HepG2 (cell line): Measurements from ENCODE around the gene HABP4. TPM values are rescaled to one million over a fixed set of nuclear protein-coding genes. Genes with fewer than 3 reads are reported as not detected.

Experiments
- ATAC-seq: fragments of 200-7000 bp; cut with Tn5 transposase; 3 replicates; pipeline ENCODE4 v1.9.1; 2020; ENCODE audit warnings: mild to moderate bottlenecking, moderate library complexity
- BruUV-seq: library from RNA; stranded (reverse); fragments of 400-500 nt; replicated peaks from 2 replicates; lab custom pipeline; 2021; lab: Mats Ljungman, UMichigan
- CTCF ChIA-PET: fragments of 300-600 bp; formaldehyde crosslinking; extraction: SDS; loops from one replicate; lab custom pipeline; 2021; ENCODE audit warnings: low total read pairs, inconsistent platforms, low intra/inter-chr PET ratio; lab: Yijun Ruan, JAX
- POLR2A ChIA-PET: fragments of 350-600 bp; sonication (Branson Sonifier 250); formaldehyde crosslinking; loops from one replicate; lab custom pipeline; 2020; ENCODE audit warnings: antibody characterized with exemption, inconsistent platforms; lab: Yijun Ruan, JAX
- DNase-seq: peaks from one replicate; pipeline ENCODE4 v3.0.0-alpha.2; 2015; ENCODE audit warnings: low spot score
- FAIRE-seq: peaks from 3 replicates; lab custom pipeline; 2011; peaks lifted over from hg19 to GRCh38; lab: Jason Lieb, UNC
- H2AFZ ChIP-seq: one replicate; pipeline ENCODE4 v1.6.1; 2011; ENCODE audit warnings: low read length, inconsistent platforms
- H3K27ac ChIP-seq: fragments of 300-600 bp; 3 replicates; pipeline ENCODE4 v1.8.0; 2011; ENCODE audit warnings: mixed run types, mild to moderate bottlenecking, mixed read lengths, low read length, inconsistent platforms; ENCODE audit not compliant: insufficient read depth; ENCODE audit errors: extremely low read length
- H3K27me3 ChIP-seq, 2 experiments: fragments of 200-600 bp in 1 of 2; 2 replicates in 1 of 2; 3 replicates in 1 of 2; pipeline versions ENCODE4 v1.6.0 to v1.8.0; 2011; ENCODE audit warnings: low read length in 2 of 2, mild to moderate bottlenecking in 2 of 2, moderate library complexity in 2 of 2, inconsistent platforms in 1 of 2; ENCODE audit not compliant: insufficient read depth in 2 of 2, control insufficient read depth in 1 of 2
- H3K36me3 ChIP-seq, 2 experiments: fragments of 200-600 bp in 1 of 2; replicated peaks in 1 of 2; 2 replicates in 1 of 2; 3 replicates in 1 of 2; pipeline versions ENCODE4 v1.5.1 to v1.8.0; 2011; ENCODE audit warnings: low read length in 2 of 2, inconsistent platforms in 1 of 2; ENCODE audit not compliant: insufficient read depth in 2 of 2, control insufficient read depth in 1 of 2
- H3K4me1 ChIP-seq: 2 replicates; pipeline ENCODE4 v1.5.1; 2012; ENCODE audit warnings: low read length, inconsistent platforms; ENCODE audit not compliant: insufficient read depth
- H3K4me2 ChIP-seq: 2 replicates; pipeline ENCODE4 v1.6.0; 2011; ENCODE audit warnings: low read depth, low read length, inconsistent platforms
- H3K4me3 ChIP-seq, 3 experiments: fragments of 200-600 bp in 1 of 3; sonication (generic), shearing (Covaris generic) in 1 of 3; replicated peaks in 1 of 3; 2 replicates each; pipeline ENCODE4 v1.5.1; 2011 to 2016; ENCODE audit warnings: low read length in 3 of 3, inconsistent platforms in 2 of 3, low read depth in 2 of 3, mild to moderate bottlenecking in 2 of 3, control low read depth in 1 of 3, mixed read lengths in 1 of 3; ENCODE audit not compliant: insufficient read depth in 1 of 3
- H3K79me2 ChIP-seq: one replicate; pipeline ENCODE4 v1.6.1; 2011; ENCODE audit warnings: low read length, inconsistent platforms; ENCODE audit not compliant: insufficient read depth
- H3K9ac ChIP-seq: 2 replicates; pipeline ENCODE4 v1.6.0; 2011; ENCODE audit warnings: mild to moderate bottlenecking, low read depth, low read length, inconsistent platforms; ENCODE audit not compliant: insufficient read depth
- H3K9me3 ChIP-seq: 2 replicates; pipeline ENCODE4 v1.5.1; 2012; ENCODE audit warnings: mild to moderate bottlenecking, low read length
- H4K20me1 ChIP-seq: 2 replicates; pipeline ENCODE4 v1.6.0; 2011; ENCODE audit warnings: inconsistent platforms, mild to moderate bottlenecking, low read length, moderate library complexity; ENCODE audit not compliant: insufficient read depth
- KLF9 ChIP-seq: IDR thresholded peaks from 2 replicates; pipeline ENCODE4 v1.6.1; 2016; ENCODE audit warnings: low read depth
- NFYC ChIP-seq: IDR thresholded peaks from 2 replicates; pipeline ENCODE4 v1.6.1; 2016; ENCODE audit warnings: missing genetic modification reagents, missing compliant biosample characterization
- RBFOX2 ChIP-seq: fragments of 200-400 bp; formaldehyde crosslinking; IDR thresholded peaks from 2 replicates; pipeline ENCODE4 v1.6.1; 2017; ENCODE audit warnings: low read depth, mild to moderate bottlenecking, low read length
- ZBED4 ChIP-seq: sonication (generic); formaldehyde crosslinking; IDR thresholded peaks from 2 replicates; pipeline ENCODE4 v1.4.0; 2020; ENCODE audit warnings: missing genetic modification reagents, borderline replicate concordance
- ZBTB4 ChIP-seq: sonication (generic); formaldehyde crosslinking; IDR thresholded peaks from 2 replicates; pipeline ENCODE4 v1.4.0; 2020; ENCODE audit warnings: missing genetic modification reagents, mild to moderate bottlenecking, borderline replicate concordance
- ZHX1 ChIP-seq: sonication (generic); formaldehyde crosslinking; IDR thresholded peaks from 2 replicates; pipeline ENCODE4 v1.8.1; 2022; ENCODE audit warnings: low read depth, mild to moderate bottlenecking, missing genetic modification reagents
- ZMAT5 ChIP-seq: sonication (generic); formaldehyde crosslinking; IDR thresholded peaks from 2 replicates; pipeline ENCODE4 v1.5.0; 2020; ENCODE audit warnings: mild to moderate bottlenecking, low read depth, missing genetic modification reagents, borderline replicate concordance
- ZNF101 ChIP-seq: sonication (generic); formaldehyde crosslinking; IDR thresholded peaks from 2 replicates; pipeline ENCODE4 v1.4.0; 2020; ENCODE audit warnings: mild to moderate bottlenecking, low read depth, missing genetic modification reagents, borderline replicate concordance
- ZNF563 ChIP-seq: sonication (generic); formaldehyde crosslinking; IDR thresholded peaks from 2 replicates; pipeline ENCODE4 v1.8.0; 2022; ENCODE audit warnings: mild to moderate bottlenecking, moderate library complexity, missing genetic modification reagents
- ZNF816 ChIP-seq: sonication (generic); formaldehyde crosslinking; IDR thresholded peaks from 2 replicates; pipeline ENCODE4 v1.8.0; 2022; ENCODE audit warnings: missing genetic modification reagents, mild to moderate bottlenecking, borderline replicate concordance
- ZSCAN21 ChIP-seq: sonication (generic); formaldehyde crosslinking; IDR thresholded peaks from 2 replicates; pipeline ENCODE4 v1.8.0; 2022; ENCODE audit warnings: mild to moderate bottlenecking, missing genetic modification reagents, moderate library complexity, borderline replicate concordance
- WGBS: methylation state at CpG from one replicate; pipeline ENCODE4 v1.1.6; 2017; ENCODE audit warnings: low lambda C conversion rate; 5-methylcytosine and 5-hydroxymethylcytosine counted together
- in situ Hi-C: cut with HindIII; loops from 2 replicates; pipeline ENCODE4 v1.10.0; 2017; ENCODE audit warnings: low pct_unique_long_range_greater_than_20kb; ENCODE audit not compliant: extremely low pct_ligation_motif_present
- intact Hi-C: fragments of 100-400 bp; cut with micrococcal nuclease; formaldehyde crosslinking; loops from one replicate; pipeline ENCODE4 v1.10.0; 2022; ENCODE audit not compliant: unreplicated experiment
- polyA plus RNA-seq, 8 experiments: library from polyadenylated mRNA; depleted of rRNA in 3 of 8; stranded (reverse) in 7 of 8; unstranded in 1 of 8; fragments of >200 nt; fragmentation: Illumina TruSeq in 4 of 8; extraction: Trizol in 4 of 8; gene quantifications; 2 replicates each; pipeline versions ENCODE4 v1.2.1 to v1.2.3, GENCODE V29; 2011 to 2016; ENCODE audit warnings: low read depth in 4 of 8, missing spikeins in 1 of 8, mixed read lengths in 1 of 8; ENCODE audit not compliant: insufficient read depth in 1 of 8
- total RNA-seq, 5 experiments: library from RNA; depleted of rRNA; stranded (reverse); fragments of >200 nt; fragmentation: Illumina TruSeq; extraction: Trizol; gene quantifications; 2 replicates each; pipeline ENCODE4 v1.2.3, GENCODE V29; 2016; ENCODE audit warnings: low read depth in 1 of 5

The HABP4 gene
- total and polyA plus RNA-seq, 2 of the 13 experiments (the other 11 are each of a cell fraction or from before 2014, with no cell fraction given) = 14.3 to 26.6 TPM

GRCh38 chr9:96417661-96418082, 32.3 kb upstream of the HABP4 start:
- BruUV-seq = TSS peak; percentile 51
- Histone ChIP-seq H3K9me3 (no peaks in the 10 kb centered on the region), H3K27ac (peak overlapping the region; percentile 99), H2AFZ (no peak overlapping the region), H3K27me3 (no peaks in the 10 kb centered on the region; a peak in 1 of 5 replicates), H3K4me1 (peaks cover 59% of the 10 kb centered on the region), H3K9ac (peak overlapping the region; percentile 100), H3K79me2 (peaks cover 42% of the 10 kb centered on the region), H3K36me3 (no peaks in the 10 kb centered on the region), H4K20me1 (no peaks in the 10 kb centered on the region; the same call in 1 of the 2 replicates), H3K4me2 (peak overlapping the region; percentile 97), H3K4me3 (peak overlapping the region; percentile 84 to 89 (median 88); a peak in 5 of 6 replicates)
- intact Hi-C loops (loop anchor here (2.0 to 5.0 kb wide), 3 partner anchors 31 to 90 kb away; no protein-coding TSS in a partner anchor), in situ Hi-C loops (loop anchor here (5.0 kb wide), 1 partner anchor 75 kb away; no protein-coding TSS in a partner anchor)
- ATAC-seq (no peak), FAIRE-seq (no peak), DNase-seq (no peak)
- WGBS = no CpG with 5 or more reads among the region's 62 CpGs
- ChIA-PET POLR2A (no interaction called here), CTCF (no interaction called here)
- no peak for TF ChIP-seq ZMAT5 (CRISPR knock-in tag)
- TF ChIP-seq ZNF816 (CRISPR knock-in tag) = 0 out of 2 replicates have a peak, but pooled peaks have one; percentile 12
- no peak for TF ChIP-seq ZBTB4 (CRISPR knock-in tag)
- 0 out of 2 replicates have a peak, but pooled peaks have one; percentile 7 for TF ChIP-seq ZNF563 (CRISPR knock-in tag)
- TF ChIP-seq KLF9 (CRISPR knock-in tag) = peak; percentile 4; the same call in 1 of the 2 replicates
- TF ChIP-seq ZBED4 (CRISPR knock-in tag) = no peak; the same call in 1 of the 2 replicates
- TF ChIP-seq ZSCAN21 = peak; percentile 6; the same call in 1 of the 2 replicates
- no peak for TF ChIP-seq NFYC (CRISPR knock-in tag)
- TF ChIP-seq ZNF101 (CRISPR knock-in tag) = no peak
- TF ChIP-seq ZHX1 (CRISPR knock-in tag) = 0 out of 2 replicates have a peak, but pooled peaks have one; percentile 11
- peak; percentile 53; the same call in 1 of the 2 replicates for TF ChIP-seq RBFOX2
